ENCODE results near the gene JMJD1C. TPM values are rescaled to one million over a fixed set of nuclear protein-coding genes. Genes with fewer than 3 reads are reported as not detected.

The JMJD1C gene
- total and polyA plus RNA-seq, 2 donors (not counting 3 experiments of a cell fraction or from before 2014, with no cell fraction given) = 32.1 to 97.1 TPM

DNA sequence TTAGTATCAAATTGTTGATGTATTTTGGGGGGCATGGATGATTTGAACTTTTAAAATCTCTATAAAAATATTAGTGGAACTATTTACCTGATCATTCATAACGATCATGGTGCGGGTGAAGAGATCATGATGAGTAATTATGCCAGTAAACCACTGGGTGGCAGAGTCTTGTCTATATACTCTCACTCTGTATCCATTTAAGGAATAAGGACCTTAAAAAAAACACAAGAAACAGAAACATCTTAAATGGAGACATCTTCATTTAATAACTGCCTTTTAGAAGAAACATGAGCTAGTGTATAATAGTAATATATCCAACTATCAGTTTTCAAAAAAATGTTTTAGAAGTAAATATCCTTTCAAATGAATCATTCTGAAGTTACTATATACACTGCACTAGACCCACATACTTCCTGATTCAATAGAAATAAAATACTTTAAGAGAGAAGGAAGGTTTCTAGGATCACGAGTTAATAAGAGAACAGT is 248.6 kb downstream of the JMJD1C start:
- FAIRE-seq (no peak), DNase-seq (ENCODE audit: low read depth, low spot score) (peak; percentile 74)
- intact Hi-C loops (cut with micrococcal nuclease) = loop anchor here (1.0 to 5.0 kb wide), 6 partner anchors 47 to 550 kb away; no protein-coding TSS in a partner anchor
- H3K9me1 ChIP-seq (replicated peaks; ENCODE audit: control insufficient read depth, extremely low read depth, insufficient read depth, low read length) = no peaks in the 10 kb centered on the region
- H3K9me3 ChIP-seq (replicated peaks; ENCODE audit: control insufficient read depth, insufficient read depth, low read length) = no peaks in the 10 kb centered on the region
- ChIA-PET CTCF (interaction anchor here (0.6 to 6.4 kb wide), 28 partner anchors 8 to 503 kb away, joined by 3 to 64 read pairs (median 4); no protein-coding TSS in a partner anchor), POLR2A (no interaction called here)
- peaks cover 4 to 18% of the 10 kb centered on the region in 2 experiments for H3K36me3 ChIP-seq (ENCODE audit: control insufficient read depth in 2 of 2, extremely low read depth in 1 of 2, insufficient read depth in 2 of 2, low read length in 2 of 2)
- H3K4me1 ChIP-seq (ENCODE audit: control insufficient read depth, extremely low read depth, insufficient read depth, low read length) = peaks cover 4% of the 10 kb centered on the region
- BruUV-seq (replicated peaks) = no TSS peak
- H2AFZ ChIP-seq (ENCODE audit: low read depth, low read length) = no peak overlapping the region
- H3K79me2 ChIP-seq (ENCODE audit: control insufficient read depth, insufficient read depth, low read length) = peaks cover 74% of the 10 kb centered on the region
- TF ChIP-seq, protein P1, sequence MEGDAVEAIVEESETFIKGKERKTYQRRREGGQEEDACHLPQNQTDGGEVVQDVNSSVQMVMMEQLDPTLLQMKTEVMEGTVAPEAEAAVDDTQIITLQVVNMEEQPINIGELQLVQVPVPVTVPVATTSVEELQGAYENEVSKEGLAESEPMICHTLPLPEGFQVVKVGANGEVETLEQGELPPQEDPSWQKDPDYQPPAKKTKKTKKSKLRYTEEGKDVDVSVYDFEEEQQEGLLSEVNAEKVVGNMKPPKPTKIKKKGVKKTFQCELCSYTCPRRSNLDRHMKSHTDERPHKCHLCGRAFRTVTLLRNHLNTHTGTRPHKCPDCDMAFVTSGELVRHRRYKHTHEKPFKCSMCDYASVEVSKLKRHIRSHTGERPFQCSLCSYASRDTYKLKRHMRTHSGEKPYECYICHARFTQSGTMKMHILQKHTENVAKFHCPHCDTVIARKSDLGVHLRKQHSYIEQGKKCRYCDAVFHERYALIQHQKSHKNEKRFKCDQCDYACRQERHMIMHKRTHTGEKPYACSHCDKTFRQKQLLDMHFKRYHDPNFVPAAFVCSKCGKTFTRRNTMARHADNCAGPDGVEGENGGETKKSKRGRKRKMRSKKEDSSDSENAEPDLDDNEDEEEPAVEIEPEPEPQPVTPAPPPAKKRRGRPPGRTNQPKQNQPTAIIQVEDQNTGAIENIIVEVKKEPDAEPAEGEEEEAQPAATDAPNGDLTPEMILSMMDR (IDR thresholded peaks at IDR 0.05; ENCODE audit: extremely low read depth in 1 of 2, insufficient read depth in 1 of 2, low read depth in 1 of 2, low read length in 2 of 2) = peak; percentile 34 to 38
- TF ChIP-seq, protein P2, sequence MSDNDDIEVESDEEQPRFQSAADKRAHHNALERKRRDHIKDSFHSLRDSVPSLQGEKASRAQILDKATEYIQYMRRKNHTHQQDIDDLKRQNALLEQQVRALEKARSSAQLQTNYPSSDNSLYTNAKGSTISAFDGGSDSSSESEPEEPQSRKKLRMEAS (IDR thresholded peaks at IDR 0.05; ENCODE audit: insufficient read depth, insufficient read length) = no peak
- TF ChIP-seq FOS (IDR thresholded peaks at IDR 0.05; ENCODE audit: borderline replicate concordance, insufficient read depth, low read length) (no peak), GATA2 (IDR thresholded peaks at IDR 0.05; ENCODE audit: insufficient read depth, insufficient read length, low read depth, low read length) (no peak)
- H3K27ac ChIP-seq (ENCODE audit: insufficient read depth, low read depth, low read length) = peak overlapping the region; percentile 30
- H3K4me2 ChIP-seq (ENCODE audit: insufficient read depth, low read length) = peak overlapping the region; percentile 53
- no peaks in the 10 kb centered on the region for H3K27me3 ChIP-seq (ENCODE audit: control insufficient read depth in 2 of 2, insufficient read depth in 2 of 2, low read length in 2 of 2)
- H3K4me3 ChIP-seq (replicated peaks in 1 of 3; ENCODE audit: insufficient read depth in 1 of 3, low read depth in 1 of 3, low read length in 3 of 3) = no peak overlapping the region
- dilution Hi-C loops (cut with MboI; ENCODE audit: extremely low pct_ligation_motif_present, low sequenced_read_pairs) = loop anchor here (25.0 kb wide), 1 partner anchor 495 kb away; no protein-coding TSS in a partner anchor
- H4K20me1 ChIP-seq (replicated peaks; ENCODE audit: control insufficient read depth, extremely low read depth, insufficient read depth, low read length) = peaks cover 6% of the 10 kb centered on the region
- no peak overlapping the region for H3K9ac ChIP-seq (replicated peaks; ENCODE audit: extremely low read depth, insufficient read depth, low read length)

Measured in endothelial cell of umbilical vein (primary cell).